WTC11 (cell line): ENCODE data around the gene GJA4. TPM values are rescaled to one million over a fixed set of nuclear protein-coding genes. Genes with fewer than 3 reads are reported as not detected.

ENCODE experiments used
- ATAC-seq: fragments of 200-7000 bp; cut with Tn5 transposase; 2 replicates; pipeline ENCODE4 v1.10.0; 2021; ENCODE audit warnings: mild to moderate bottlenecking, moderate library complexity
- CTCF ChIA-PET: fragments of 300-600 bp; sonication (Branson Sonifier 250); formaldehyde crosslinking; loops from one replicate; lab custom pipeline; 2021; ENCODE audit warnings: antibody characterized with exemption; lab: Charles Lee
- POLR2A ChIA-PET: fragments of 350-600 bp; sonication (Branson Sonifier 250); formaldehyde crosslinking; loops from one replicate; lab custom pipeline; 2021; ENCODE audit warnings: antibody characterized with exemption; lab: Charles Lee
- DNase-seq: peaks from one replicate; pipeline ENCODE4 v3.0.0; 2021; ENCODE audit warnings: low spot score
- H3K27ac Mint-ChIP-seq: 2 replicates; pipeline ENCODE4 v1.8.0; 2021; ENCODE audit warnings: mixed read lengths
- H3K27me3 Mint-ChIP-seq: 2 replicates; pipeline ENCODE4 v1.8.0; 2021; ENCODE audit warnings: low read depth, mild to moderate bottlenecking, moderate library complexity, mixed read lengths
- H3K36me3 Mint-ChIP-seq: 2 replicates; pipeline ENCODE4 v1.8.0; 2021; ENCODE audit warnings: mixed read lengths
- H3K4me1 Mint-ChIP-seq: 2 replicates; pipeline ENCODE4 v1.8.0; 2022; ENCODE audit warnings: mixed read lengths
- H3K4me3 Mint-ChIP-seq: 2 replicates; pipeline ENCODE4 v1.8.0; 2021; ENCODE audit warnings: mild to moderate bottlenecking, moderate library complexity, mixed read lengths
- H3K9me3 Mint-ChIP-seq: 2 replicates; pipeline ENCODE4 v1.8.0; 2021; ENCODE audit warnings: mixed read lengths
- ATF1 ChIP-seq: sonication (generic); formaldehyde crosslinking; IDR thresholded peaks from 2 replicates; pipeline ENCODE4 v1.8.1; 2023; ENCODE audit warnings: mild to moderate bottlenecking, moderate library complexity, missing genetic modification reagents
- EMX1 ChIP-seq: fragments of 250-450 bp; sonication (Bioruptor Pico); IDR thresholded peaks from 2 replicates; pipeline ENCODE4 v1.8.0; 2021; ENCODE audit warnings: mild to moderate bottlenecking
- ESRRA ChIP-seq: sonication (generic); formaldehyde crosslinking; IDR thresholded peaks from 2 replicates; pipeline ENCODE4 v1.8.1; 2022; ENCODE audit warnings: mild to moderate bottlenecking, missing genetic modification reagents, borderline replicate concordance
- FOXK1 ChIP-seq: sonication (generic); formaldehyde crosslinking; IDR thresholded peaks from 2 replicates; pipeline ENCODE4 v1.8.0; 2022; ENCODE audit warnings: mild to moderate bottlenecking, moderate library complexity, missing genetic modification reagents
- GRHL2 ChIP-seq: fragments of 250-450 bp; sonication (Bioruptor Pico); IDR thresholded peaks from 2 replicates; pipeline ENCODE4 v1.8.0; 2022; ENCODE audit warnings: mild to moderate bottlenecking, moderate library complexity; ENCODE audit not compliant: insufficient replicate concordance, severe bottlenecking
- HMGA2 ChIP-seq: fragments of 250-450 bp; sonication (Bioruptor Pico); IDR thresholded peaks from 2 replicates; pipeline ENCODE4 v1.4.0; 2021; ENCODE audit warnings: mild to moderate bottlenecking, moderate library complexity
- MXD4 ChIP-seq: fragments of 250-450 bp; sonication (Bioruptor Pico); IDR thresholded peaks from 2 replicates; pipeline ENCODE4 v1.8.0; 2021; ENCODE audit warnings: mild to moderate bottlenecking, moderate library complexity, borderline replicate concordance
- NFE2L1 ChIP-seq: sonication (generic); formaldehyde crosslinking; IDR thresholded peaks from 2 replicates; pipeline ENCODE4 v1.8.1; 2023; ENCODE audit warnings: missing genetic modification reagents
- NFYB ChIP-seq: sonication (generic); formaldehyde crosslinking; conservative IDR thresholded peaks from 2 replicates; pipeline ENCODE4 v1.8.0; 2022; ENCODE audit warnings: low read depth, missing genetic modification reagents
- NR3C1 ChIP-seq: sonication (generic); formaldehyde crosslinking; conservative IDR thresholded peaks from 2 replicates; pipeline ENCODE4 v1.8.1; 2023; ENCODE audit warnings: low read depth, mild to moderate bottlenecking, missing genetic modification reagents
- SOX15 ChIP-seq: fragments of 250-450 bp; sonication (Bioruptor Pico); IDR thresholded peaks from 2 replicates; pipeline ENCODE4 v1.9.0; 2021; ENCODE audit warnings: mild to moderate bottlenecking
- TCF7 ChIP-seq: sonication (generic); formaldehyde crosslinking; IDR thresholded peaks from 2 replicates; pipeline ENCODE4 v1.8.0; 2022; ENCODE audit warnings: mild to moderate bottlenecking, low read depth, missing genetic modification reagents, moderate library complexity
- TEAD4 ChIP-seq: sonication (generic); formaldehyde crosslinking; IDR thresholded peaks from 2 replicates; pipeline ENCODE4 v1.8.0; 2022; ENCODE audit warnings: mild to moderate bottlenecking, missing genetic modification reagents
- ZNF232 ChIP-seq: sonication (generic); formaldehyde crosslinking; IDR thresholded peaks from 2 replicates; pipeline ENCODE4 v1.8.0; 2022; ENCODE audit warnings: mild to moderate bottlenecking, missing genetic modification reagents
- total RNA-seq: library from RNA; stranded (reverse); gene quantifications from 3 replicates; pipeline ENCODE4 v1.2.3, GENCODE V29; 2021
- TF ChIP-seq, protein P1 (sequence below): sonication (generic); formaldehyde crosslinking; IDR thresholded peaks from 2 replicates; pipeline ENCODE4 v1.8.0; 2023; ENCODE audit warnings: mild to moderate bottlenecking, missing genetic modification reagents
- TF ChIP-seq, protein P2 (sequence below): fragments of 250-450 bp; sonication (Bioruptor Pico); IDR thresholded peaks from 2 replicates; pipeline ENCODE4 v1.9.0; 2021; ENCODE audit warnings: moderate library complexity, mild to moderate bottlenecking, inconsistent platforms, borderline replicate concordance
- TF ChIP-seq, protein P3 (sequence below): sonication (generic); formaldehyde crosslinking; IDR thresholded peaks from 2 replicates; pipeline ENCODE4 v1.8.1; 2023; ENCODE audit warnings: mild to moderate bottlenecking, missing genetic modification reagents, moderate library complexity
- TF ChIP-seq, protein P4 (sequence below): fragments of 250-450 bp; sonication (Bioruptor Pico); IDR thresholded peaks from 2 replicates; pipeline ENCODE4 v1.9.0; 2021; ENCODE audit warnings: mild to moderate bottlenecking
- TF ChIP-seq, protein P5 (sequence below): fragments of 250-450 bp; sonication (Bioruptor Pico); IDR thresholded peaks from 2 replicates; pipeline ENCODE4 v1.9.0; 2021; ENCODE audit warnings: mild to moderate bottlenecking
- TF ChIP-seq, protein P6 (sequence below): sonication (generic); formaldehyde crosslinking; IDR thresholded peaks from 2 replicates; pipeline ENCODE4 v1.8.0; 2022; ENCODE audit warnings: mild to moderate bottlenecking, missing genetic modification reagents
- TF ChIP-seq, protein P7 (sequence below): fragments of 250-450 bp; sonication (Bioruptor Pico); IDR thresholded peaks from 2 replicates; pipeline ENCODE4 v2.1.2; 2022; ENCODE audit warnings: mild to moderate bottlenecking, moderate library complexity
- TF ChIP-seq, protein P8 (sequence below): fragments of 250-450 bp; sonication (Bioruptor Pico); IDR thresholded peaks from 2 replicates; pipeline ENCODE4 v1.8.0; 2021; ENCODE audit warnings: mild to moderate bottlenecking
- TF ChIP-seq, protein P9 (sequence below): sonication (generic); formaldehyde crosslinking; IDR thresholded peaks from 2 replicates; pipeline ENCODE4 v1.8.0; 2022; ENCODE audit warnings: mild to moderate bottlenecking, missing genetic modification reagents
- TF ChIP-seq, protein P10 (sequence below): sonication (generic); formaldehyde crosslinking; IDR thresholded peaks from 2 replicates; pipeline ENCODE4 v1.8.1; 2023; ENCODE audit warnings: mild to moderate bottlenecking, missing genetic modification reagents

GJA4 gene
- total RNA-seq, 1 experiment from 2014 or later: 1.0 TPM

DNA sequence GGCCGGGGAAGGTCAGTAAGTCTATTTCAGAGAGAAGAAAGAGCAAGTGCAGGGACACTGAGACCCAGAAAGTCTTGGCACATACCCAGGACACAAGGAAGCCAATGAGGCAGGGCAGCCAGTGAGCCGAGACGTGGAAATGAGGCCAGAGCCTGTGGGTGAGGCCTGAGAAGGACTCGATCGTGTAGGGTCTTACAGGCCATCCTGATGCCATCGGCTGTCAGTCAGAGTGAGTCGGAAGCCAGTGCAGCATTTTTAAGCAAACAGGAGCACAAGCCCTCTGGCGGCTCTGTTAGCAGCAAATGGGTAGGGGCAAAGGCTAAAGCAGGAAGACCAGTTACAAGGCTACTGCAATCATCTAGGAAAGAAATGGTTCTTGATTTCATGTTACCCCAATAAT is 17.8 kb upstream of the GJA4 start:
- peaks cover 14% of the 10 kb centered on the region for H3K27me3 Mint-ChIP-seq
- DNase-seq (no peak), ATAC-seq (no peak)
- ChIA-PET POLR2A (interaction anchor here (1.1 kb wide), 1 partner anchor 32 kb away, joined by 3 read pairs; no protein-coding TSS in a partner anchor), CTCF (interaction anchor here (1.3 kb wide), 1 partner anchor 11 kb away, joined by 4 read pairs; no protein-coding TSS in a partner anchor)
- H3K9me3 Mint-ChIP-seq: no peaks in the 10 kb centered on the region
- no peak for TF ChIP-seq HMGA2 (CRISPR knock-in tag)
- TF ChIP-seq, protein P1, sequence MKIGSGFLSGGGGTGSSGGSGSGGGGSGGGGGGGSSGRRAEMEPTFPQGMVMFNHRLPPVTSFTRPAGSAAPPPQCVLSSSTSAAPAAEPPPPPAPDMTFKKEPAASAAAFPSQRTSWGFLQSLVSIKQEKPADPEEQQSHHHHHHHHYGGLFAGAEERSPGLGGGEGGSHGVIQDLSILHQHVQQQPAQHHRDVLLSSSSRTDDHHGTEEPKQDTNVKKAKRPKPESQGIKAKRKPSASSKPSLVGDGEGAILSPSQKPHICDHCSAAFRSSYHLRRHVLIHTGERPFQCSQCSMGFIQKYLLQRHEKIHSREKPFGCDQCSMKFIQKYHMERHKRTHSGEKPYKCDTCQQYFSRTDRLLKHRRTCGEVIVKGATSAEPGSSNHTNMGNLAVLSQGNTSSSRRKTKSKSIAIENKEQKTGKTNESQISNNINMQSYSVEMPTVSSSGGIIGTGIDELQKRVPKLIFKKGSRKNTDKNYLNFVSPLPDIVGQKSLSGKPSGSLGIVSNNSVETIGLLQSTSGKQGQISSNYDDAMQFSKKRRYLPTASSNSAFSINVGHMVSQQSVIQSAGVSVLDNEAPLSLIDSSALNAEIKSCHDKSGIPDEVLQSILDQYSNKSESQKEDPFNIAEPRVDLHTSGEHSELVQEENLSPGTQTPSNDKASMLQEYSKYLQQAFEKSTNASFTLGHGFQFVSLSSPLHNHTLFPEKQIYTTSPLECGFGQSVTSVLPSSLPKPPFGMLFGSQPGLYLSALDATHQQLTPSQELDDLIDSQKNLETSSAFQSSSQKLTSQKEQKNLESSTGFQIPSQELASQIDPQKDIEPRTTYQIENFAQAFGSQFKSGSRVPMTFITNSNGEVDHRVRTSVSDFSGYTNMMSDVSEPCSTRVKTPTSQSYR (CRISPR knock-in tag): no peak
- TF ChIP-seq, protein P2, sequence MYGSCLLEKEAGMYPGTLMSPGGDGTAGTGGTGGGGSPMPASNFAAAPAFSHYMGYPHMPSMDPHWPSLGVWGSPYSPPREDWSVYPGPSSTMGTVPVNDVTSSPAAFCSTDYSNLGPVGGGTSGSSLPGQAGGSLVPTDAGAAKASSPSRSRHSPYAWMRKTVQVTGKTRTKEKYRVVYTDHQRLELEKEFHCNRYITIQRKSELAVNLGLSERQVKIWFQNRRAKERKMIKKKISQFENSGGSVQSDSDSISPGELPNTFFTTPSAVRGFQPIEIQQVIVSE (CRISPR knock-in tag): no peak
- no peak for TF ChIP-seq NFYB
- TF ChIP-seq, protein P3, sequence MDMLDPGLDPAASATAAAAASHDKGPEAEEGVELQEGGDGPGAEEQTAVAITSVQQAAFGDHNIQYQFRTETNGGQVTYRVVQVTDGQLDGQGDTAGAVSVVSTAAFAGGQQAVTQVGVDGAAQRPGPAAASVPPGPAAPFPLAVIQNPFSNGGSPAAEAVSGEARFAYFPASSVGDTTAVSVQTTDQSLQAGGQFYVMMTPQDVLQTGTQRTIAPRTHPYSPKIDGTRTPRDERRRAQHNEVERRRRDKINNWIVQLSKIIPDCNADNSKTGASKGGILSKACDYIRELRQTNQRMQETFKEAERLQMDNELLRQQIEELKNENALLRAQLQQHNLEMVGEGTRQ: no peak
- TF ChIP-seq NFE2L1: no peak
- no peak for TF ChIP-seq FOXK1
- TF ChIP-seq ZNF232 (CRISPR knock-in tag): no peak
- TF ChIP-seq SOX15: no peak
- no peak for TF ChIP-seq NR3C1
- TF ChIP-seq TEAD4: no peak
- TF ChIP-seq, protein P4, sequence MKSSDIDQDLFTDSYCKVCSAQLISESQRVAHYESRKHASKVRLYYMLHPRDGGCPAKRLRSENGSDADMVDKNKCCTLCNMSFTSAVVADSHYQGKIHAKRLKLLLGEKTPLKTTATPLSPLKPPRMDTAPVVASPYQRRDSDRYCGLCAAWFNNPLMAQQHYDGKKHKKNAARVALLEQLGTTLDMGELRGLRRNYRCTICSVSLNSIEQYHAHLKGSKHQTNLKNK (CRISPR knock-in tag): no peak
- TF ChIP-seq TCF7 (CRISPR knock-in tag): no peak
- no peaks in the 10 kb centered on the region for H3K36me3 Mint-ChIP-seq
- no peak overlapping the region for H3K4me3 Mint-ChIP-seq
- no peak overlapping the region for H3K27ac Mint-ChIP-seq
- H3K4me1 Mint-ChIP-seq: no peaks in the 10 kb centered on the region

DNA sequence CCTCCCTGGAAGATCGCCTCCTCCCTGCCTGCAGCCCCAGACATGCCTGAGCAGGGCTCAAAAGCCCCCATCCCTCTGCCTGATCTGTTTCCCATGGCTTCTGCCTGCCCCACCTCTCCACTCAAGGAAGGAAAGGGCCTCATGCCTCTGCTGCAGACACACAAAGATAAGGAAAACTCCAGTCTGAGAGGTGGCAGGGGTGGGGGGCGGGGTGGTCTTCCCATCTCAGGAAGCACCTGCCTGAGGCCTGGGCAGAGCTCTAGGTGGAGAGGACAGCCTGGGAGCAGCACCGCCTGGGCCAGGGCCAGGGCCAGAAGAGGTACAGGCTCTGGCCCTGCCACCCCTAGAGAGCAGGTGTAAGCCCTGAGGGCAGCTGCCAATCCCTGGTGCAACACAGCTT is 15.9 kb upstream of the GJA4 start:
- CTCF ChIA-PET: interaction anchor here (0.9 to 1.0 kb wide), 2 partner anchors 15 to 76 kb away, joined by 3 to 5 read pairs; no protein-coding TSS in a partner anchor
- Mint-ChIP-seq H3K27me3 (peaks cover 31% of the 10 kb centered on the region), H3K9me3 (no peaks in the 10 kb centered on the region), H3K4me3 (no peak overlapping the region), H3K4me1 (0 out of 2 replicates have a peak, but pooled peaks cover 3% of the 10 kb centered on the region), H3K27ac (no peak overlapping the region), H3K36me3 (no peaks in the 10 kb centered on the region)
- no peak for ATAC-seq
- no peak for DNase-seq
- POLR2A ChIA-PET: no interaction called here
- TF ChIP-seq GRHL2 (CRISPR knock-in tag) (no peak), MXD4 (CRISPR knock-in tag) (no peak), ATF1 (CRISPR knock-in tag) (no peak), ESRRA (CRISPR knock-in tag) (no peak), EMX1 (no peak)
- TF ChIP-seq, protein P5, sequence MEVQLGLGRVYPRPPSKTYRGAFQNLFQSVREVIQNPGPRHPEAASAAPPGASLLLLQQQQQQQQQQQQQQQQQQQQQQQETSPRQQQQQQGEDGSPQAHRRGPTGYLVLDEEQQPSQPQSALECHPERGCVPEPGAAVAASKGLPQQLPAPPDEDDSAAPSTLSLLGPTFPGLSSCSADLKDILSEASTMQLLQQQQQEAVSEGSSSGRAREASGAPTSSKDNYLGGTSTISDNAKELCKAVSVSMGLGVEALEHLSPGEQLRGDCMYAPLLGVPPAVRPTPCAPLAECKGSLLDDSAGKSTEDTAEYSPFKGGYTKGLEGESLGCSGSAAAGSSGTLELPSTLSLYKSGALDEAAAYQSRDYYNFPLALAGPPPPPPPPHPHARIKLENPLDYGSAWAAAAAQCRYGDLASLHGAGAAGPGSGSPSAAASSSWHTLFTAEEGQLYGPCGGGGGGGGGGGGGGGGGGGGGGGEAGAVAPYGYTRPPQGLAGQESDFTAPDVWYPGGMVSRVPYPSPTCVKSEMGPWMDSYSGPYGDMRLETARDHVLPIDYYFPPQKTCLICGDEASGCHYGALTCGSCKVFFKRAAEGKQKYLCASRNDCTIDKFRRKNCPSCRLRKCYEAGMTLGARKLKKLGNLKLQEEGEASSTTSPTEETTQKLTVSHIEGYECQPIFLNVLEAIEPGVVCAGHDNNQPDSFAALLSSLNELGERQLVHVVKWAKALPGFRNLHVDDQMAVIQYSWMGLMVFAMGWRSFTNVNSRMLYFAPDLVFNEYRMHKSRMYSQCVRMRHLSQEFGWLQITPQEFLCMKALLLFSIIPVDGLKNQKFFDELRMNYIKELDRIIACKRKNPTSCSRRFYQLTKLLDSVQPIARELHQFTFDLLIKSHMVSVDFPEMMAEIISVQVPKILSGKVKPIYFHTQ: no peak
- TF ChIP-seq, protein P6, sequence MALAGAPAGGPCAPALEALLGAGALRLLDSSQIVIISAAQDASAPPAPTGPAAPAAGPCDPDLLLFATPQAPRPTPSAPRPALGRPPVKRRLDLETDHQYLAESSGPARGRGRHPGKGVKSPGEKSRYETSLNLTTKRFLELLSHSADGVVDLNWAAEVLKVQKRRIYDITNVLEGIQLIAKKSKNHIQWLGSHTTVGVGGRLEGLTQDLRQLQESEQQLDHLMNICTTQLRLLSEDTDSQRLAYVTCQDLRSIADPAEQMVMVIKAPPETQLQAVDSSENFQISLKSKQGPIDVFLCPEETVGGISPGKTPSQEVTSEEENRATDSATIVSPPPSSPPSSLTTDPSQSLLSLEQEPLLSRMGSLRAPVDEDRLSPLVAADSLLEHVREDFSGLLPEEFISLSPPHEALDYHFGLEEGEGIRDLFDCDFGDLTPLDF: no peak
- TF ChIP-seq, protein P7, sequence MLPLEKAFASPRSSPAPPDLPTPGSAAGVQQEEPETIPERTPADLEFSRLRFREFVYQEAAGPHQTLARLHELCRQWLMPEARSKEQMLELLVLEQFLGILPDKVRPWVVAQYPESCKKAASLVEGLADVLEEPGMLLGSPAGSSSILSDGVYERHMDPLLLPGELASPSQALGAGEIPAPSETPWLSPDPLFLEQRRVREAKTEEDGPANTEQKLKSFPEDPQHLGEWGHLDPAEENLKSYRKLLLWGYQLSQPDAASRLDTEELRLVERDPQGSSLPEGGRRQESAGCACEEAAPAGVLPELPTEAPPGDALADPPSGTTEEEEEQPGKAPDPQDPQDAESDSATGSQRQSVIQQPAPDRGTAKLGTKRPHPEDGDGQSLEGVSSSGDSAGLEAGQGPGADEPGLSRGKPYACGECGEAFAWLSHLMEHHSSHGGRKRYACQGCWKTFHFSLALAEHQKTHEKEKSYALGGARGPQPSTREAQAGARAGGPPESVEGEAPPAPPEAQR (CRISPR knock-in tag): no peak
- TF ChIP-seq, protein P8, sequence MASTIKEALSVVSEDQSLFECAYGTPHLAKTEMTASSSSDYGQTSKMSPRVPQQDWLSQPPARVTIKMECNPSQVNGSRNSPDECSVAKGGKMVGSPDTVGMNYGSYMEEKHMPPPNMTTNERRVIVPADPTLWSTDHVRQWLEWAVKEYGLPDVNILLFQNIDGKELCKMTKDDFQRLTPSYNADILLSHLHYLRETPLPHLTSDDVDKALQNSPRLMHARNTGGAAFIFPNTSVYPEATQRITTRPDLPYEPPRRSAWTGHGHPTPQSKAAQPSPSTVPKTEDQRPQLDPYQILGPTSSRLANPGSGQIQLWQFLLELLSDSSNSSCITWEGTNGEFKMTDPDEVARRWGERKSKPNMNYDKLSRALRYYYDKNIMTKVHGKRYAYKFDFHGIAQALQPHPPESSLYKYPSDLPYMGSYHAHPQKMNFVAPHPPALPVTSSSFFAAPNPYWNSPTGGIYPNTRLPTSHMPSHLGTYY: no peak
- TF ChIP-seq, protein P9, sequence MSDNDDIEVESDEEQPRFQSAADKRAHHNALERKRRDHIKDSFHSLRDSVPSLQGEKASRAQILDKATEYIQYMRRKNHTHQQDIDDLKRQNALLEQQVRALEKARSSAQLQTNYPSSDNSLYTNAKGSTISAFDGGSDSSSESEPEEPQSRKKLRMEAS (CRISPR knock-in tag): no peak
- TF ChIP-seq, protein P10, sequence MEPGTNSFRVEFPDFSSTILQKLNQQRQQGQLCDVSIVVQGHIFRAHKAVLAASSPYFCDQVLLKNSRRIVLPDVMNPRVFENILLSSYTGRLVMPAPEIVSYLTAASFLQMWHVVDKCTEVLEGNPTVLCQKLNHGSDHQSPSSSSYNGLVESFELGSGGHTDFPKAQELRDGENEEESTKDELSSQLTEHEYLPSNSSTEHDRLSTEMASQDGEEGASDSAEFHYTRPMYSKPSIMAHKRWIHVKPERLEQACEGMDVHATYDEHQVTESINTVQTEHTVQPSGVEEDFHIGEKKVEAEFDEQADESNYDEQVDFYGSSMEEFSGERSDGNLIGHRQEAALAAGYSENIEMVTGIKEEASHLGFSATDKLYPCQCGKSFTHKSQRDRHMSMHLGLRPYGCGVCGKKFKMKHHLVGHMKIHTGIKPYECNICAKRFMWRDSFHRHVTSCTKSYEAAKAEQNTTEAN (CRISPR knock-in tag): no peak
